GM21390 (cell line): ENCODE measurements around the gene RMI2.
A peak's percentile ranks its signal among the peaks of the same experiment; 100 is the strongest.

Experiments
- ATAC-seq: cut with Tn5 transposase; IDR thresholded peaks from one replicate; pipeline ENCODE4 v1.9.1; 2021; ENCODE audit not compliant: unreplicated experiment

Gene RMI2

DNA sequence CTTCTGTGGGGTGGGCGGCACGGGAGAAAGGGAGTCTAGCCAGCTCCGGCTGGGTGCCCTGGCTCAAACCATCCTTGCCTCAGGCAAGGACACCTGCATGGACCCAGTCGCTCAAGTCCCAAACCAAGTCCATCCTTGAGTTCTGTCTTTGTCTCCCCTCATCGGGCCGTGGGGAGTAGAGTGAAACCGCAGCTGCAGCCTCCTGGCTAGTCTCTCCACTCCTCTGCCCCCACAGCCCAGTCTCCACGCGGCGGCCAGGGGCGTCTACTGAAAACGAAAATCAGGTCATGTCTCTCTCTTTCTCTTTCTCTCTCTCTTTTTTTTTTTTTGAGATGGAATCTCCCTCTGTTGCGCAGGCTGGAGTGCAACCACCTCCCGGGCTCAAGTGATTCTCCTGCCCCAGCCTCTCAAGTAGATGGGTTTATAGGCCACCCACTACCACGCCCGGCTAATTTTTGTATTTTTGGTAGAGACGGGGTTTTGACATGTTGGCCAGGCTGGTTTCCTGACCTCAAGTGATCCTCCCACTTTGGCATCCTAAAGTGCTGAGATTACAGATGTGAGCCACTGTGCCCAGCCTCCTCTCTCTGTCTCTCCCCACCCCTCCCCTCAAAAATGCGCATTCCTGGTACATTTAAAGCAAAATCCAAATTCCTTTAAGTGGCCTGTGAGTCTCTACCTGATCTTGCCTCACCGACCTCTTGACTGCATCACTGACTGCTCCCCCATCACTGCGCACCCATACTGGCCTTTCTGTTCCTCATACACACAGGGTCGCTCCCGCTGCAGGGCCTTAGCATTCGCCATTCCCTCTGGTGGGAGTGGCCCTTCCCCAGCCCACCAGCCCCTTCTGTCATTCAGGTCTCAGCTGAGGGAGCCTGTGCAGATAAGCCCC lies 17.7 kb upstream of the RMI2 start:
- ATAC-seq, result no peak

DNA sequence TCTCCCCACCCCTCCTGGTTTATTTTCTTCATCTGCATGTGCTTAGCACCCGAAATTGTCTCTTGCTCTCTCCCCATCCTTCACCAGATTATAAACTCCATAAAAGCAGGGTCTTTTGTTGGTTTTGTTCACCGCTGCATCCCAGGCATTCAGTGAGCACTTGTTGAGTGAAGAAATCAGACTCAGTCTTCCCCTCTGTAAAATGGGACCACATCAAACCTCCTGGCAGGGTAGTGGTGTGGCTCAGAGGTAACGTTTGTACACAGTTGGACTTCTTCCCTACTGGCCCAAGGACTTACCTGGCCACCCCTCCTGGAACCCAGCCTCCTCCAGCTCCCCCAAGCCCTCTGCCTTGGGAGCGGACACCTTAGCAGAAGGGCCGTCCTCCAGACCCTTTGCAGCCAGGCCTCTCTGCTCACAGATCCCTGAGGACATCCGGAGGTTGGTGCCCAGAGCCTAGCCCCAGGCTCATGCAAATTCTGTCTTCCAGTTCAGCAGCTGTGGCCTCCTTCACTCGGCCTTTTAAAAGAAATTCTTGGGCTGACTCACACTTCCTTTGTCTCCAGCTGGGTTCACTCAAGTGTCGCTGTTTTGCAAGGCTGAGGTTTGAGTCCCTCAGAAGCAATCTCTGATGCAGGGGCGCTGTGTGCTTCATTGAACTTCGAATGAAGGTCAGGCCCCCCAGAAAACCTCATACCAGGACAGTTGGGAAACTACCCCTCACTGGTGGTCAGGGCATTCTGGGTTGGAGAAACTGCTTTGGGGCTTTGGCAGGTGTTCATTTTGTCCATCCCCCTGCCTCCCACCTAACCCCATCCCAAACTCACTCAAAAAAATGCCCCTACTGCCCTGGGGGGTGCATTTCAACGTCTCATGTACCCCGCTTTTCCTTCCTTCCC lies 16.8 kb upstream of the RMI2 start:
- peak; percentile 72 for ATAC-seq

DNA sequence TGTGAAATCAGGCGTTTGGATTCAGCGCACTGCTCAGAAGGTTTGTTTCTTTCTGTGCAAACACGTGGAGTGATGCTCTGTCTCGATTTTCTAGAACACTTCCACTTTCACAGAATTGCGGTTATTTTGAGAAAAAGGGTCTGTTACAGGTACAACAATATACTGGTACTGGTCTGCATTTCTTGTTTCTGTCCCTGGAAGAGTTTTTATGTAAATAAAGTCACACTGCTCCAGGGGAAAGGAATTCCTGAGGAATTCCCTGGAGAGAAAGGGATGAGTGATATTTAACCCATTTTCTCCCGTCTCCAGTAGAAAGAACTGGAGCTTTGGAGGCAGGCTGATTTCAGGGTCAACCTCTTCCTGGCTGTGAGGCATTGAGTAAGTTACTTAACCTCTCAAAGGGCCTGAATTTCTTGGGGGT lies 16.2 kb upstream of the RMI2 start:
- ATAC-seq, result no peak

DNA sequence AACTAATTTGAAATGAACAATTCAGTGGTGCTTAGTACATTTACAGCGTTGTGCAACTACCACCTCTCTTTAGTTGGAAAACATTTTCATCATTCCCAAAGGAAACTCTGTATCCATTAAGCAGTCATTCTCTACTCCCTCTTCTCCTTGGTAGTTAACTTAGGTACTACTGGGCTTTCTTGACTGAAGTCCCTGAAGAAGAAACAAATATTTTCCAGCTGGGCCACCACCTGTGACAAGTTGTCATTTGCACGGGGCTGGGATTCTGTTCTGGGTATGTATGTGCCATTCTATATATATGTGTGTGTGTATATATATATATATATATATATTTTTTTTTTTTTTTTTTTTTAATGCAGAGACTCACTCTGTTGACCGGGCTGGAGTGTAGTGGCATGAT lies 15.4 kb upstream of the RMI2 start:
- no peak for ATAC-seq

DNA sequence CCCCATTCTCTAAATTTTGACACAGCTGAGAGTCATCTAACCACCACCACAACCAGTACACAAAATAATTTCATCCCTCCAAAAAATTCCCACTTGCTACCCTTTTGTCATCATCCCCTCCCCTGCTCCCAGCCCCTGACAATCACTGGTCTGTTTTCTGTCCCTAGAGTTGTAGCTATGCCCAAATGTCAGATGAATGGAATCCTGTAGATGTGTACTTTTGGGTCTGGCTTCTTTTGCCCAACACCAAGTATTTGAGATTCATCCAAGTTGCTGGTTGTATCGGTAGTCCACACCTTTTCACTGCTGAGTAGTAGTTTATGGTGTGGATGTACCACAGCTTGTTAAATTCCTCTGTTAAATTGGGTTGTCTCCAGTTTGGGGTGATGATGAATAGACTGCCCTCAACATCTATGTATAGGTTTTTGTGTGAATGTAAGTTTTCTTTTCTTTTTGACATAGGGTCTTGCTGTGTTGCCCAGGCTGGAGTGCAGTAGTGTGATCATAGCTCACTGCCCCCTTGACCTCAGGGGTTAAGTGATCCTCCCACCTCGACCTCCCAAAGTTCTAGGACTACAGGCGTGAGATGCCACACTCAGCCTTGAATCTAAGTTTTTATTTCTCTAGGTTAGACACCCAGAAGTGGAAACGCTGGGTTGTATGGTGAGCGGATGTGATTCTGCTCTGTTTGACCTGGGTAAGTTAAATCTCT lies 14.6 kb upstream of the RMI2 start:
- no peak for ATAC-seq

DNA sequence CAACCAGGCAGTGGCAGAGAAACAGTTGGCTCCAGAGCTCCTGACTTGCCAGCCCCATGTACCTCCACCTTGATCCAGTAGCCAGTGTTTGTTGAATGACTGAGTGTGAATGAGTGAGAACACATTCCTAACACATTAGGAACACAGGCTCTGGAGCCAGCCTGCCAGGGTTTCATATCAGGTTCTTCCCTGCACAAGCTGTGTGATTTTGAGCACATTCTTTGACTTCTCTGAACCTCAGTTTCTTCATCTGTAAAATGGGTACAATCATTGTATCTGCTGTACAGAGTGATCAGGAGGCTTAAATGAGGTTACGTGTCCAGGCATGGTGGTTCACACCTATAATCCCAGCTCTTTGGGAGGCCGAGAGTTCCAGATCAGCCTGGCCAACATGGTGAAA lies 13.3 kb upstream of the RMI2 start:
- ATAC-seq, result no peak

DNA sequence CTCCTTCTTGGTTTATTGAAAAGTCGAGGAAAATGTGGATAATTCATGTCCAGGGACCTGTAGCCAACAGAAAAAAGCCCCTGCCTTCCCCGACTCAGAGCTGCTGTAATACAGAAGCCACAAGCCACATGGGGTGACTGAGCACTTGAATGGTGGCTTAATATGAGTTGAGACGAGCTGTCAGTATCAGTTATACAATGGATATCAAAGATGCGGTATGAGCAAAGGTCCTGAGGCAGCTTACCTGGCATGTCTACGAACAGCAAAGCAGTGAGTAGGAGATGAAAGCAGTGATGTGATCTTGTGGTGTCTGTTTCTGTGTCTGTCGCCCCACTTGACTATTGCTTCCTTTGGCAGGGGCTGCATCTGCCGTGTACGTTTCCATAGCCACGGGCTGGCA lies 12.2 kb upstream of the RMI2 start:
- ATAC-seq, result no peak

DNA sequence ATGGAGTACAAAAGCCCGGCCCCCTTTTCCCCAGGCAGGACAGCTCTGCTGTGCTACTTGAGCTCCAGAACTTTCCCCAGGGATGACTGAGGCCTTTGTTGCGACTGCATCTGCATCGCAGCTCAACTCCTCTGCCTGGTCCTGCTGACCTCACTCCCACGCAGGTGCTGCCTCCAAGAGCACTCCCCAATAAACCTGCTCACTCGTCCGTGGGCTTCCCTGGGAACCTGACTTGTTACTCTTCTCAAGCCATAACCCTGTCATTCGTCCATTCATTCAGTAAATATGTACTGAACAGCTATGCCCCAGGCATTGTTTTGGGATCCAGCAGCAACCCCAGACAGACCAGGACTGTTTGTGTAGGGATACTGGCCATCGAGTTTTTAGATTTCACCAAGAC lies 11.6 kb upstream of the RMI2 start:
- ATAC-seq, result no peak

DNA sequence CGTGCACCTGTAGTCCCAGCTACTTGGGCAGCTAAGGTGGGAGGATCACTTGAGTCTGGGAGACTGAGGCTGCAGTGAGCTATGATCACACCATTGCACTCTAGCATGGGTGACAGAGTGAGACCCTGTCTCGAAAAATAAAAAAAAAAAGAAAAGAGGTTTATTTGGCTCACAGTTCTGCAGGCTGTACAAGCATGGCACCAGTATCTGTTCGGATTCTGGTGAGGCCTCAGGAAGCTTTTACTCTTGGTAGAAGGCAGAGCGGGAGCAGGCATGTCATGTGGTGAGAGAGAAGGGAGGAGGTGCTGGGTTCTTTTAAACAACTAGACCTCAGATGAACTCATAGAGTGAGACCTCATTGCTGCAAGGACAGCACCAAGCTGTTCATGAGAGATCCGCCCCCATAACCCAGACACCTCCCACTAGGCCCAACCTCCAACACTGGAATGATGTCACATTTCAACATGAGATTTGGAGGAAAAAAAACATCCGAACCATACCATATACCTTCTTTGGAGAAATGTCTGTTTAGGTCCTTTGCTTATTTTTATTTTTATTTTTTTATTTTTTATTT lies 10.3 kb upstream of the RMI2 start:
- ATAC-seq, result no peak

DNA sequence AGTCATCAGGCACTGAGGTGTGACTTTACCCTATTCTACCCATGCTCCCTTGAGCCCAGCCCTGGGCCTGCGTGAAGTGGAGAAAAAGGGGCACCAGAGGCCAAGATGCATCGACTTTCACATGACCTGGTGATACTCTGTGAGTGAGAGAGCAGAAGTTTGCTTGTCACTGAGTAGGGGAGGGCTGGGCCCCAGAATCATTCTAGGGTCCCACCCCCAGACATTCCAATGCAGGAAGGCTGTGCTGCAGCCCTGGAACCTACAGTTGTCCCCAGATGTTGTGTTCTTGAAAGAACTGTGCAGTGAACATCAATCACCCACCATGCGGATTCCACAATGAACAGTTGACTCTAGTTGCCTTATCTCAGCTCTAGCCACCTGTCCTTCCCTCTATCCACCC lies 6.2 kb upstream of the RMI2 start:
- no peak for ATAC-seq

DNA sequence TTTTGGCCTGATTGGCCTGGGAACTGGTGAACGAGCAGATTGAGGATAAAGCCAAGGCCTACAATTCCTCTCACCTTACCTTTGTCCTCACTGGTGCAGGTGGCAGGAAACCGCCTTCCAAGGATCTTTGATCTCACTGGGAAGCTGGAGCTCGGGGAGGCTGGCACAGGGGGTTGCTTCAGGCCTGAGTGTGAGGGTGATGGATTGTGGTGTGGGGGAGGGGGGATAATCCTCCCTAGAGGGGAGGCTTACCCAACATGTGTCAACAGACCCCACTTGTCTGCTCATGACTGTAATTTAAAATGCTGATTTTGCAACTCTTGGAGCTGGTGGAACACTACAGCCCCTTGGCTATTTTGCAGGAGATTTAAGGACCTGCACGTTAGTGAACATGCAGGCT lies 4.5 kb upstream of the RMI2 start:
- no peak for ATAC-seq

DNA sequence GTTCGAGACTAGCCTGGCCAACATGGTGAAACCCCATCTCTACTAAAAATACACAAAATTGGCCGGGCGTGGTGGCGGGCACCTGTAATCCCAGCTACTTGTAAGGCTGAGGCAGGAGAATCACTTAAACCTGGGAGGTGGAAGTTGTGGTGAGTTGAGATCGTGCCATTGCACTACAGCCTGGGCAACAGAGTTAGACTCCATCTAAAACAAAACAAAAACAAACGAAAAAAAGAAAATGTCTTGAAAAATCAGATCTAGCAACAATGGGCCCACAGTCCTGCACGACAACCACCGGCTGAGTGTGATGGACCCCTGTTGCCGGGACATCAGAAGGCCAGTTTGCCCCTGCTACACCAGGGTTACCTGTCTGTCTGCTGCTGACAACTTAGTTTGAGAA lies 3.9 kb upstream of the RMI2 start:
- no peak for ATAC-seq

DNA sequence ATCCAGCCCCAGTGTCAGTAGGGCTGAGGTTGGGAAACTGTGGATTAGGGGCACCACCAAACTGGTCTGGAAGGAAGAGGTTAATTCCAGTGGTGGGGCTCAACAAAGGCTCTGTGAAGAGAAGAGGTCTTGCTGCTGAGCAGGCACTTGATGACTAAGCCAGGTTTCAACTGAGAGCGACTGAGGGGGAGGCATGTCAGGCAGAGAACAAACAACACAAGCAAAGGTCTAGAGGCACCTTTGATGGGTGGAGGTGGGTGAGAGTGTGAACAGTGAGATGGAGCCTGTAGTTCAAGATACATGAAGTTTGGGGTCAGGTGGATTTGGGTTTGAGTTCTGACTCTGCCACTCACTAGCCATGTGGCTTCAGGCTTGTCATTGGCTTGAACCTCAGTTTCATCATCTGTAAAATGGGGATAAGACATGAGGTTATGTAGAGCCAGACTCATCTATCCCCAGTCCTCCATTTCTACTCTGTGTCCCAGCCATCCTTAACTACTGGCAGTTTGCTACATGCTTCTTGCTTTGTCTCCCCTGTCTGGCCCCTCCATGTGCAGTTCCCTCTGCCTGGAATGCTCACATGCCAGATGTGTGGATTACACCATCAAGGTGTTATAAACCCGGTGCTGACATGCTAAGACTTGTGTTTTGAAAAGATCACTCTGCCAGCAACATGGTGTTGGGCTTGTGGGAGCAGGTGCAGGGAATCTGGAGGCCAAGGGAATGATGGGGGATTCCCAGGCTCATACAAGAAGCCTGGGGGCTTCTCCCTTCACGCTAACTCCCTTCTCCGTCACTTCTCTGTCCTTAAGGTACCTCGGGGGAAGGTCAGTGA lies 3.0 kb upstream of the RMI2 start:
- no peak for ATAC-seq

DNA sequence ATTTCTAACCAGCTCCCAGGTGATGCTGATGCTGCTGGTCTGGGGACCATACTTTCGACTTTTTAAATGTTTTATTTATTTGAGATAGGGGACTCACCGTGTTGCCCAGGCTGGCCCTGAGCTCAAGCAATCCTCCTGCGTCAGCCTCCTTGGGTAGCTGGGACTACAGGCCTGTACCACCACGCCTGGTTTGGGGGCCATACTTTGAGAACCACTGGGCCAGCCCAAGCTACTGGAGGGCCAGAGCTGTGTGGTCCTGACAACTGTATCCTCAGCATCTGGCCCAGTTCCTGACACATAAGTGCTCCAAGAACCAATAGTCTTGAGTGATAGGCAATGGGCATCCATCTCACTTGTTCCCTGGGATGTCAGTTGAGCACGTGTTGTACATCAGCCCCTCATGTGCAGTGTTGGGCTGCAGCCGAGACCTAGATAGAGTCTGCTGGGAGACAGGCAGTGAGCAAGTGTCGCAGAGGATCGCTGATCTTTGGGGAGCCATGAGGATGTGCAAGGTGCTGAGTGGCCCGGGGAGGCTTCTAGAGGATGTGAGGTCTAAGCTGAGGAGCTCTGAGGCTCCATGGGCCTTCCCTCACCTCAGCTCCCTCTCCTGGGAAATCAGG lies 1.6 kb downstream of the RMI2 start:
- no peak for ATAC-seq

DNA sequence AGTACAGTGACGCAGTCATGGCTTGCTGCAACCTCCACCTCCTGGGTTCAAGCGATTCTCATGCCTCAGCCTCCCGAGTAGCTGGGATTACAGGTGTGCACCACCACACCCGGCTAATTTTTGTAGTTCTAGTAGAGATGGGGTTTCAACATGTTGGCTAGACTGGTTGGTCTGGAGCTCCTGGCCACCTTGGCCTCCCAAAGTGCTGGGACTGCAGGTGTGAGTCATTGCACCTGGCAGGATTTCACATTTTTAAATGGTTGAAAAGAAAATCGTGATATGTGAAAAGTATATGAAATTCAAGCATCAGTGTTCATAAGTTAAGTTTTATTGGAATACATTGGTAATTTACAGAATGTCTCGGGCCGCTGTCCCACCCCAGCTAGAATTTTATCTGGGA lies 2.6 kb downstream of the RMI2 start:
- ATAC-seq, result no peak

DNA sequence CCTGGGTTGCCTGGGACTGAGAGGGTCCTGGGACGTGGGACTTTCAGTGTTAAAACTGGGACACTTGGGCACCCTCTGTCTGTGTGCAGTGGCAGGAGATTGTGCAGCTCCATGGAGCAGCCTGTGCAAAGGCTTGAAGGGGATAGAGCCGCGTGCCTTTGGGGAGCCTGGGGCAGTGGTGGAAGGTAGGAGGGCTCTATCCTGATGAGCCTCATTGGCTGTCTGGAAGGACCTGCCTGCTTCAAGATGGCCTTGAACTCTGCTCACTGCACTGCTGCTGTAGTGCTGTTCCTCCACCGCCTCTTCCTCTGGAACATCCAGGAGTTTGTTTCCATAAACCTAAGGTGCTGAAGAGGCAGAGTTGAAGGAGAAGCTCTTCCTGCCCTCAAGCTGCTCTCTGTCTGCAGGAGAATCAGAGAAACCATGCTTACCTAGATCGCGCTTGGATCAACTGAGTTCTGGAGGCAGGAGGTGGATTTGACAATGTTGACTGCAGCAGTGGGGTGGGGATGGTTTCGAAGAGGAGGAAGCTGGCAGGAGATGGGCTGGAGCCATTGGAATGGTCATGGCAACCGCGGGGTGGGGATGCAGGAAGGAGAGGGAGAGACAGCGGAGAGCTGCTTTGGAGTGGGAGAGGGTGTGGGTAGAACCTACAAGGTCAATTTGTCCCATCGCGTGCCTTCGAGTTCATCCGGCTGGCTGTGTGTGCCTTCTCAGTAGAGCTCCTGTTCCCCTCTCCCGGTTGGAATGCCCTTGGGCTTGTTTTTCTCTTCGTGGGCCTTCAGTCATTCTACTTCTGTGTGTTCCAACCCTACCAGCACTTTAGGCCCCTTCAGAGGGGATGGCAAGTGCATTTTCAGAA lies 3.7 kb downstream of the RMI2 start:
- no peak for ATAC-seq

DNA sequence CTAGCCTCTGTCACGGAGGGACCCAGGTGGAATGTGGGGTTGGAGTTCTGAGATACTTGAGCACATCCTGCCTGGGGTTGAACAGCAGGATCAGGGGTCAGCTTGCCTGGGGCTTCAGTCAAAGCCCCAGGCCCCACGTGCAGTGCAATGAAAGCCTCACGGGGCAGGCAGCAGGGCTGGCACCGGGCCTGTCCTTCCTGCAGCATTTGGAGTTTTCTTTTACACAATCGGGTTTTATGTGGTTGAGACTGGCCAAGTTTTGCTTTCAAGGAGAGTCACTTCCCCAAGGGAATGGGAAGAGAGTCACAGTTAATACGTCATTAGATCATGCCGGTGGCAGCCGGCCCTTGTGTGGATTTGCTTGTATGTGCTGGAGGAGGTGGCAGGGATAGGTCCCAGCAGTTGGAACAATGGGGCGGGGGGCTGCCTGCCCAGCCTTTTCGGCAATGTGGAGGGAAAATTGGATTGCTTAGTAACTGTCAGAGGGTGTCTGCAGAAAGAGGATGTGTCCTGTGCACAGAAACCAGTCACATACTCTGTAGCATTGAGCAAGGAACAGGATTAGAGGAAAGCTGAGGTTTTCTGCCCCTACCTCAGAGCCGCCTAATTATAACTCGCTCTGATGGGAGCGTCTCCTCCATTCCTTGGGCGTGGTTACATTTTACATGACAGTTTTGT lies 4.5 kb downstream of the RMI2 start:
- ATAC-seq, result no peak

DNA sequence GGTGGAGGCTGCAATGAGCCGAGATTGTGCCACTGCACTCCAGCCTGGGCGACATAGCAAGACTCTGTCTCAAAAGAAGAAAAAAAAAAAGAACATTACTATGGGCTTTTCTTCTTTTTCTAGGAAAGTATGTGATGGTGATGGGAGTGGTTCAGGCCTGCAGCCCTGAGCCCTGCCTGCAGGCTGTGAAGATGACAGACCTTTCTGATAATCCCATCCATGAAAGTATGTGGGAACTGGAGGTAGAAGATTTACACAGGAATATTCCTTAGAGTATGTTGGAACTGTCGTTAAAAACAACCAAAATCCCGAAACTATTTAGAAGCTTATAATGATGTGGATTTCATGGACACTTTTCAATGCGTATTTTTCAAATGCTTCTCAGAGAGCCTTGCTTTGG lies 5.3 kb downstream of the RMI2 start:
- ATAC-seq, result no peak
